Measurements from ENCODE around the gene SLC8A2.

DNA sequence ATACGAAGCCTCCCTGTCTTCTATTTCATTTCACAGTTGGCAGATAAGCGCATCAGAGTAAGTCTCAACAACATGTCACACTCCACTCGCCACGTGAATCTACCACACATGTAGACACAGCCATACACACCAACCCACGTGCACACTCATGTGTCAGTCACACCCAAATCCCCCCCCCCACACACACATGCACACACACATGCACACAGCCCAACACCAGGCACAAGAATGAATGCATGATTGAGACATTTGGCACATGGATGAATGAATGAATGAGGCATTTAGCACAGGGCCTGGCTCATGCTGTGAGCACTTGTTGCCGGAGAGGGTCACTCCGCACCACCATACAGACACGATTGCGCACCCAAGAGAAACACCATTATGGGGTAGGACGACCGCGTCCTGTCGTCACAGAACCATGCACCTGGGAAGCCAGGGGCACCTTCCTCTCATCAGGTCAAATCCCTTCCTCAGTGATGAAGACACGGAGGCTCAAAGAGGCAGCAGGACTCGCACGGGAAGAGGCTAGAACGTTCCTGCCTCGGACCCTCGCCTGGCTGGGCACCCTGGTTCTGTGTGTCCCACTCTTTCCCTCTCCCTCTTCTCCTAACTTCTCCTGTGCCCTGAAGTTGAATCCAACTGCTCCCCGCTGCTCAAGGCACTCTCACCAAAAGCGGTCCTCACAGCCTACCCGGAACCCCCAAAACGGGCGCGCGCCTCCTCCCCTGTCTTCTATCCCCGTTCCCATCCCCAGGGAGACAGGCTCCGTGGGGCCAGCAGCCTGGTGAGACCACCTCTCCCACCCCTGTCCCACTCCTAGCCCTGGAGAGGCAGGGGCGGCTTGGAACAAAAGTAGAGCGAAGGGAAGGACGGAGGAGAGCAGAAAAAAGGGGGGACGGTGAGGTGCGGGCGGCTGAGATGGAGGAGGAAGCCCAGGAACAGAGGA is 53.7 kb downstream of the SLC8A2 start:
- TF ChIP-seq, protein P1, sequence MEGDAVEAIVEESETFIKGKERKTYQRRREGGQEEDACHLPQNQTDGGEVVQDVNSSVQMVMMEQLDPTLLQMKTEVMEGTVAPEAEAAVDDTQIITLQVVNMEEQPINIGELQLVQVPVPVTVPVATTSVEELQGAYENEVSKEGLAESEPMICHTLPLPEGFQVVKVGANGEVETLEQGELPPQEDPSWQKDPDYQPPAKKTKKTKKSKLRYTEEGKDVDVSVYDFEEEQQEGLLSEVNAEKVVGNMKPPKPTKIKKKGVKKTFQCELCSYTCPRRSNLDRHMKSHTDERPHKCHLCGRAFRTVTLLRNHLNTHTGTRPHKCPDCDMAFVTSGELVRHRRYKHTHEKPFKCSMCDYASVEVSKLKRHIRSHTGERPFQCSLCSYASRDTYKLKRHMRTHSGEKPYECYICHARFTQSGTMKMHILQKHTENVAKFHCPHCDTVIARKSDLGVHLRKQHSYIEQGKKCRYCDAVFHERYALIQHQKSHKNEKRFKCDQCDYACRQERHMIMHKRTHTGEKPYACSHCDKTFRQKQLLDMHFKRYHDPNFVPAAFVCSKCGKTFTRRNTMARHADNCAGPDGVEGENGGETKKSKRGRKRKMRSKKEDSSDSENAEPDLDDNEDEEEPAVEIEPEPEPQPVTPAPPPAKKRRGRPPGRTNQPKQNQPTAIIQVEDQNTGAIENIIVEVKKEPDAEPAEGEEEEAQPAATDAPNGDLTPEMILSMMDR (IDR thresholded peaks at IDR 0.05) = no peak
- no peak for TF ChIP-seq EP300 (IDR thresholded peaks at IDR 0.05)

Measured in ovary (tissue), 3 donors.